ENCODE data around the gene TARBP1.

GRCh38 chr1:234361102-234361603, 117.8 kb downstream of the TARBP1 start:
- TF ChIP-seq CTCF (IDR thresholded peaks at IDR 0.05; ENCODE audit: poor library complexity) (no peak), EZH2 (IDR thresholded peaks at IDR 0.05; ENCODE audit: borderline replicate concordance) (no peak), EZH2phosphoT487 (IDR thresholded peaks at IDR 0.05; ENCODE audit: low read depth, severe bottlenecking, unreplicated experiment) (no peak)
